Ecto neural progenitor cell (in vitro differentiated cells): Measurements from ENCODE around the gene HYPK.

Experiments used
- DNase-seq: peaks from one replicate; pipeline ENCODE4 v3.0.0-alpha.2; 2018; ENCODE audit warnings: low spot score

Gene HYPK

GRCh38 chr15:43851251-43851650 lies 50.9 kb downstream of the HYPK start:
- DNase-seq = no peak

GRCh38 chr15:43852607-43853006 lies 52.2 kb downstream of the HYPK start:
- DNase-seq = no peak
